ENCODE measurements around the gene TMPRSS3.

The TMPRSS3 gene

DNA sequence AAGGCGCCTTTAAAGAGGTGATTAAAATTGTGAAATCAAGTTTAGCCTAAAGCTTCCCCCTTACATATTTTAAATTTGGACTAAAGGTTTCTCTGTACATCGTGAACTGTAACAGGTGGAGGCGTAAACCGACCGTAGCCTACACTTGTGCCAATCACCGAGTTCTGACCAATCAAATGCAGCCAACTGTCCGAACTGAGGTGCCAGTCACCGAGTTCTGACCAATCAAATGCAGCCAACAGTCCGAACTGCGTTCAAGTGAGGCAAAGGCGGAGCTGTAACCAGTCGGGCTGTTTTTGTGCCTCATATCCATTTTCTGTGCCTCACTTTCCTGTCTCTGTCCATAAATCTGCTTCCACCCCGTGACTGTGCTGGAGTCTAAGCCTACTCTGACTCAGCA, 36.9 kb downstream of the TMPRSS3 start:
- no peak overlapping the region for H3K27ac ChIP-seq
- H3K4me2 ChIP-seq: no peak overlapping the region
- H3K4me3 ChIP-seq: no peak overlapping the region
- peaks cover 38% of the 10 kb centered on the region for H3K9me3 ChIP-seq
- H4K20me1 ChIP-seq: no peaks in the 10 kb centered on the region
- no peaks in the 10 kb centered on the region for H3K27me3 ChIP-seq
- no peak overlapping the region for H3K9ac ChIP-seq
- peaks cover 28% of the 10 kb centered on the region for H3K4me1 ChIP-seq
- TF ChIP-seq Cebpa-rat (IDR thresholded peaks at IDR 0.05): no peak
- H3K36me3 ChIP-seq: no peaks in the 10 kb centered on the region

DNA sequence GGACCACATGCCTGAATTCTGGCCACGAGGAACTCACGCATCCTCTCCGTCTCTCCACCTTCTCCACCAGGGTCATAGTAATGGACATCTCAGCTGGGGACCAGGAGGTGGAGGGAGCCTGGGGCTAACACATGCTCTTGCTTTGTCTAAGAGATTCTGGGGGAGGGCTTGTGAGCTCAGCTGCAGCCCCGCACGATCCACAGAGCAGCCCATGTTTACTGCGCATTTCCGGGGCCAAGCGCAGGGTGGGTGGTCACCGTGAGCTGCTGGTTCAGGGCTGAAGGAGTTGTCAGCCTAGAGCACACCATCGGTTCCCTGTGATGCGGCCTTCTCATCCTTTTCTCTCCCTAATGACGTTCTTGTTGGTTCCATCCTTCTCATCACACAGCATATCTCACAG, 37.6 kb downstream of the TMPRSS3 start:
- Histone ChIP-seq H3K4me1 (peaks cover 32% of the 10 kb centered on the region), H3K9ac (no peak overlapping the region), H3K4me3 (no peak overlapping the region), H3K27me3 (no peaks in the 10 kb centered on the region), H3K4me2 (no peak overlapping the region), H3K9me3 (peaks cover 42% of the 10 kb centered on the region), H4K20me1 (no peaks in the 10 kb centered on the region), H3K36me3 (no peaks in the 10 kb centered on the region), H3K27ac (no peak overlapping the region)
- TF ChIP-seq Cebpa-rat (IDR thresholded peaks at IDR 0.05): no peak

DNA sequence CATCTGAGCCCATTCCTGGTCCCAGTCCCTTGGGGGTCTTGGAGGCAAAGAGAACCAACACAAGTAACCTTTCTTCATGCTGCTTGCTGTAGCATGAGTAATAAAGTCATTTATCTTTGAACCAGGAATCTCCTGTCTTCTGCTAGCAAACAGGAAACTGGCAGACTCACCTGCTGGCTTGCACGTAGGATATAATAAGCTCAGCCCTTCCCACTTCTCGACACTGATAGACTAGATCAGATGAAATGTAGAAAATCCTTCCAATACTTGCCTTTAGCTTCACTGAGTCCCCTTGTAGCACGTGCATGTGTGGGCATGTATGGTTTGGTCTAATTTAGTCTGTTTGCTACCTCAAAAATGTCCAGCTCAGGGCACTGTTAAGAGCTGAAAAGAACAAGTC, 38.5 kb downstream of the TMPRSS3 start:
- TF ChIP-seq Cebpa-rat (IDR thresholded peaks at IDR 0.05): no peak
- Histone ChIP-seq H3K27ac (no peak overlapping the region), H3K4me2 (no peak overlapping the region), H4K20me1 (no peaks in the 10 kb centered on the region), H3K36me3 (no peaks in the 10 kb centered on the region), H3K4me1 (peaks cover 24% of the 10 kb centered on the region), H3K27me3 (no peaks in the 10 kb centered on the region), H3K9me3 (peaks cover 42% of the 10 kb centered on the region), H3K9ac (no peak overlapping the region), H3K4me3 (no peak overlapping the region)

DNA sequence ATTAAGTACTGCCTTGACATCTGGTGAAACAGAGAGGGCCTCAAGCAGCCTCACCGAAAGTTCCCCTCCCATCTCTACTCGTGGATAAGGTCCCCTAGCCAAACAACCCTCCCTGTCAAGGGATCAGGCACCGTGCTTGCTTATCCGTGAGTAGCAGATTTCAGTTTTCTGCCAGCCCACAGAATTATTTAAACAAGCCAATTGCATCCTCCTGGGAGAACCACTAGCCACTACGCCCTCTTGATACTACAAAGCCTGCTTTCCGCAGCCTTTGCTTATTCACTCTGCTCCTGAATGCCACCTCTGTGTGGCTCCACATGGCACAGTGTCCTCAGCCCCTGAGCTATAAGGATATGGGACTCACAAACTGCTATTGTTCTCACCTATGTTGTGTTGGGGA, 39.2 kb downstream of the TMPRSS3 start:
- no peaks in the 10 kb centered on the region for H3K27me3 ChIP-seq
- H4K20me1 ChIP-seq: no peaks in the 10 kb centered on the region
- H3K4me2 ChIP-seq: no peak overlapping the region
- no peaks in the 10 kb centered on the region for H3K36me3 ChIP-seq
- no peak overlapping the region for H3K9ac ChIP-seq
- no peak overlapping the region for H3K4me3 ChIP-seq
- H3K4me1 ChIP-seq: peaks cover 18% of the 10 kb centered on the region
- no peak overlapping the region for H3K27ac ChIP-seq
- TF ChIP-seq Cebpa-rat (IDR thresholded peaks at IDR 0.05): no peak
- H3K9me3 ChIP-seq: peaks cover 42% of the 10 kb centered on the region

DNA sequence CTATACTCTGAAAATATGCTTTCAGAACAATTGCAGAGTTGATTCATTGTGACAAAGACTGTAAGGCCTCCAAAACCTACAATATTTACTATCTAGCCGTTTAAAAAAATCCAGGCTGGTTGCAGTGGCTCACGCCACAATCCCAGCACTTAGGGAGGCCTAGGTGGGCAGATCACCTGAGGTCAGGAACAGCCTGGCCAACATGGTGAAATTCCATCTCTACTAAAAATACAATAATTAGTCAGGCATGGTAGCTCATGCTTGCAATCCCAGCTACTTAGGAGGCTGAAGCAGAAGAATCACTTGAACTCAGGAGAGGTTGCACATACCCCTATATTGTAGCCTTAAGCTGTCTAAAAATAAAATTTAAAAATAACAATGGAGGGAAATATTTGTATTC, 39.8 kb downstream of the TMPRSS3 start:
- no peak overlapping the region for H3K4me3 ChIP-seq
- H3K4me1 ChIP-seq: peaks cover 12% of the 10 kb centered on the region
- TF ChIP-seq Cebpa-rat (IDR thresholded peaks at IDR 0.05): no peak
- no peak overlapping the region for H3K9ac ChIP-seq
- no peaks in the 10 kb centered on the region for H4K20me1 ChIP-seq
- H3K36me3 ChIP-seq: no peaks in the 10 kb centered on the region
- peaks cover 42% of the 10 kb centered on the region for H3K9me3 ChIP-seq
- no peak overlapping the region for H3K27ac ChIP-seq
- H3K27me3 ChIP-seq: no peaks in the 10 kb centered on the region
- H3K4me2 ChIP-seq: no peak overlapping the region

DNA sequence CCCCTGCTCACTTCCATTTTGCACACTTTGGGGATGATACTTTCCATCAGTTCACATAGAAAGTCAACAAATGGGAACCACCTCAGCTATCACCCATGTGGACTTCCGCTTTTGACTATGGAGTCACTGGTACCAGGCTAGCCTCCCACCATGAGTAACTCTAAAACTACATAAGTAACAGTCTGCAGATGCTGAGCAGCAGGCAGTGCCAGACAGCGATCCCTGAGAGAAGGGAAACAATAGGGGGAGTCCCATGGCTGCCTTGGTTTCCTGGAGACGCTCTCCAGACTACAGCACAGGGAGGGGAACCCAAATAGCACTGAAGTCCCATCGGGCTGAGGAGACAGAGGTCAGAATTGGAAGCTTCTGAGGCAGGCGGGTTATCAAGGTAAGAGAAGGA, 42.2 kb downstream of the TMPRSS3 start:
- peak overlapping the region; percentile 42 for H3K4me2 ChIP-seq
- no peak overlapping the region for H3K4me3 ChIP-seq
- no peak overlapping the region for H3K9ac ChIP-seq
- H3K4me1 ChIP-seq: peaks cover 10% of the 10 kb centered on the region
- H3K9me3 ChIP-seq: peaks cover 40% of the 10 kb centered on the region
- TF ChIP-seq Cebpa-rat (IDR thresholded peaks at IDR 0.05): no peak
- no peaks in the 10 kb centered on the region for H4K20me1 ChIP-seq
- H3K27me3 ChIP-seq: no peaks in the 10 kb centered on the region
- H3K27ac ChIP-seq: no peak overlapping the region
- no peaks in the 10 kb centered on the region for H3K36me3 ChIP-seq

DNA sequence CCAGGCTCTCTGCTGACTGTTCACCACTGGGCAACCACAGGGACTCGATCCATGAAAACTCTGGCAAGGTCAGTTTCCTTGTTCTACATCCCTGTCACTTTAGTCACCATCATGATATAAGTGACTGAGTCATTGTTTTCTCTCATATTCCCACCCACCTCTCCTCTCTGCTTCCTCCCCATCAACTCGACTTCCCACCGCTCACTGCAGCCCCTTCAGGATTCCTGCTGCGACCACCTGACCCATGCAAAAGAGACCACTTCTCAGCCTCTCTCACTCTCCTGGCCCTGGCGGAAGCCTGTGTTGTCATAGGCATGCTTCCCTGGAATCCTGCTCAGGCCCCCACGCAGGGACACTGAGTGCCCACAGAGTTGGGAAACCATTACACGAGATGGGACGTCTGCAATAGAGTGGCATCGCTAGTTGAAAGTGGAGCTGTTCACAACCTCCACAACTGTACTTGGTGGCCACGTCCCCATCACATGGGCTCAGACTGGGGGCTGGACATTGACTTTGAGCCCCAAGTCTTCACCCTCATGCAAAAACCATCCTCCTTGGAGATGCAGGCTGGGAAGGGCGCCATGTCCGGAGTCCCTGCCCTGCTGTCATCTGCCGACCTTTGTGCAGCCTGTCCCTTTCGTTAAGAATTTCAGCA, 43.3 kb downstream of the TMPRSS3 start:
- no peak for TF ChIP-seq Cebpa-rat (IDR thresholded peaks at IDR 0.05)
- no peaks in the 10 kb centered on the region for H3K36me3 ChIP-seq
- H3K9ac ChIP-seq: no peak overlapping the region
- no peaks in the 10 kb centered on the region for H4K20me1 ChIP-seq
- H3K27ac ChIP-seq: no peak overlapping the region
- H3K4me3 ChIP-seq: no peak overlapping the region
- no peaks in the 10 kb centered on the region for H3K27me3 ChIP-seq
- H3K4me1 ChIP-seq: peaks cover 12% of the 10 kb centered on the region
- no peak overlapping the region for H3K4me2 ChIP-seq
- H3K9me3 ChIP-seq: peaks cover 42% of the 10 kb centered on the region

DNA sequence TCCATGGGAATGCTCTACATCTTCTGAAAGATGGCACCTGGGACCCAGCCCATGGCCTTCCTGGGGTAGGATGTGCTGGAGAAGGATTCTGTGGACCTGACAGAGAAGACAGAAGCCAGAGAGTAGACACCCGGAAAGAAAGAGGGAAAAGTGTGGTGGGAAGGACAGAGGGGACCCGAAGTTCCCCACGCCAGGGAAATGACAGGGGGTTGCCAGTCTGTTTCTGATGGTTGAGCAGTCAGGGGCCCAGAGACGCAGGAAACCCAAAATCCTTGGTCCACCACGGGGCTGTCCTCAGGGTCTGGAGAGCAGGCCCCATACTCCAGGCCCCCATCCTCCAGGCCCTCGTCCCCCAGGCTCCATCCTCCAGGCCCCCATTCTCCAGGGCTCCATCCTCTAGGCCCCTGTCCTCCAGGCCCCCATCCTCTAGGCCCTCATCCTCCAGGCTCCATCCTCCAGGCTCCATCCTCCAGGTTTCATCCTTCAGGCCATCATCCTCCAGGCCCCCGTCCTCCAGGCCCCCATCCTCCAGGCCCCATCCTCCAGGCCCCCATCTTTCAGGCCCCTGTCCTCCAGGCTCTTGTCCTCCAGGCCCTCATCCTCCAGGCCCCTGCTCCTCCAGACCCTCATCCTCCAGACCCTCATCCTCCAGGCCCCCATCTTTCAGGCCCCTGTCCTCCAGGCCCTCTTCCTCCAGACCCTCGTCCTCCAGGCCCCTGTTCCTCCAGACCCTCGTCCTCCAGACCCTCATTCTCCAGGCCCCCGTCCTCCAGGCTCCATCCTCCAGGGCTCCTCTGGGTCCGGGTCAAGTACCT, 44.0 kb downstream of the TMPRSS3 start:
- Histone ChIP-seq H3K9me3 (peaks cover 40% of the 10 kb centered on the region), H3K36me3 (no peaks in the 10 kb centered on the region), H3K27ac (no peak overlapping the region), H3K4me2 (no peak overlapping the region), H4K20me1 (no peaks in the 10 kb centered on the region), H3K4me3 (no peak overlapping the region), H3K27me3 (no peaks in the 10 kb centered on the region), H3K4me1 (peaks cover 14% of the 10 kb centered on the region), H3K9ac (no peak overlapping the region)
- TF ChIP-seq Cebpa-rat (IDR thresholded peaks at IDR 0.05): no peak

DNA sequence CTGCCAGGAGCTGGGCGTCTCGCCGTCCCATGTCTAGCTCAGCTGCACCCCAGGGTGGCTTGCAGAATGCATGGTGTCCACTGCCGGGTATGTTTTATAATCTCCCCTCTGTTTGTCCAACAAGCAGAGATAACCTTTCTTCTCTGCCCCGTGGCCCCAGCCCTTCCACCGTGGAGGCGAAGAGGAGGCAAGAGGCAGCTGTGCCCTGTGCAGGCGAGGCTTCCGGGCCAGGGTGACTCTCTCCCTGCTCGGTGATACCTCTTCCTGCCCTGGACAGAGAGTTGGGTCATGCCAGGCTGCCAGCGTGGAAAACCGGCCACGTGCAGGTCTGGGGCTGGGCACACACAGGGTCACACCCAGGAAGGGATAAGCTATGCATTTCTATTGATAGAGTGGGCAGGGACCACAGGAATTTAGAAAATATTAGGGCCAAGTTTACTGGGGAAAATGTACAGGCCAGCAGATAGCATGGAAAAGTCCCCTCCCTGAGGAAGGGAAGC, 44.9 kb downstream of the TMPRSS3 start, which contains the start of gene TFF2:
TSS of gene TFF2 (minus strand) at position 68 of the 500 bp plus-strand sequence. CDS start at position 31, 37 bp downstream.
- no peak for TF ChIP-seq Cebpa-rat (IDR thresholded peaks at IDR 0.05)
- H3K9me3 ChIP-seq: peaks cover 34% of the 10 kb centered on the region
- no peak within 1 kb of the TSS for H3K4me3 ChIP-seq
- no peak within 1 kb of the TSS for H3K4me2 ChIP-seq
- H3K27ac ChIP-seq: no peak within 1 kb of the TSS
- H3K36me3 ChIP-seq: no peaks in the 10 kb centered on the region
- H4K20me1 ChIP-seq: no peaks in the 10 kb centered on the region
- H3K9ac ChIP-seq: no peak within 1 kb of the TSS
- H3K27me3 ChIP-seq: no peaks in the 10 kb centered on the region
- H3K4me1 ChIP-seq: peaks cover 14% of the 10 kb centered on the region

DNA sequence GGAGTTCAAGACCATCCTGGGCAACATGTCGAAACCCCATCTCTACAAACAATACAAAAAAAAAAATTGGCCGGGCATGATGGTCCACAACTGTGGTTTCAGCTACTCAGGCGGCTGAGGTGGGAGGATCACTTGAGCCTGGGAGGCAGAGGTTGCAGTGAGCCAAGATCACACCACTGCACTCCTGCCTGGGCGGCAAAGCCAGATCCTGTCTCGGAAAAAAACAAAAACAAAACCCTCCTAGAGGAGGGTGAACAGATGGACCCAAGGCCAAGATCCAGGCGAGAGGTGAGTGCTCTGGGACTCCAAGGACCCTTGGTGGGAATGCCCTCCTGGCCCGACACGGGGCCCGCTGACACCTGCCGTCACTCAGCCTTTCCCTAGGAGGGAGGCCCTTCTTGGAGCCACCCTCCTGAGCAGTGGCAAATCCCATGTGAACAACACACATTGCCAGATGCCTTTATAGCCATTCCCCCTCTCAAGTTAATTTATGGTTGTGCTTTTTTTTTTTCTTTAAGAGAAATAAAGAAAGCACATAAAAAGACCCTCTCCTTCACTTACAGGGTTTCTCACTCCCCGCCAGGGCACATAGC, 45.4 kb downstream of the TMPRSS3 start:
- no peaks in the 10 kb centered on the region for H3K27me3 ChIP-seq
- no peak overlapping the region for H3K27ac ChIP-seq
- H3K4me1 ChIP-seq: peaks cover 14% of the 10 kb centered on the region
- TF ChIP-seq Cebpa-rat (IDR thresholded peaks at IDR 0.05): no peak
- no peaks in the 10 kb centered on the region for H4K20me1 ChIP-seq
- H3K36me3 ChIP-seq: no peaks in the 10 kb centered on the region
- H3K9ac ChIP-seq: no peak overlapping the region
- H3K4me2 ChIP-seq: no peak overlapping the region
- peaks cover 28% of the 10 kb centered on the region for H3K9me3 ChIP-seq
- H3K4me3 ChIP-seq: no peak overlapping the region
